Mononuclear cell (primary cell): ENCODE results near the gene FLT3. TPM values are rescaled to one million over a fixed set of nuclear protein-coding genes. Genes with fewer than 3 reads are reported as not detected.
"Not testable (repeated sequence)": the region's sequence is repeated elsewhere in the genome, so short reads cannot be mapped to it uniquely, and the experiment has no call there.

Experiments
- H3K27me3 ChIP-seq: 2 replicates; pipeline ENCODE4 v1.6.0; 2011; ENCODE audit warnings: low read length, control low read depth; ENCODE audit not compliant: insufficient read depth
- H3K4me1 ChIP-seq: 2 replicates; pipeline ENCODE4 v1.5.1; 2011; ENCODE audit warnings: mild to moderate bottlenecking, low read length, control low read depth; ENCODE audit not compliant: insufficient read depth
- H3K4me3 ChIP-seq: 2 replicates; pipeline ENCODE4 v1.5.1; 2011; ENCODE audit warnings: mild to moderate bottlenecking, low read length, moderate library complexity
- H3K9me3 ChIP-seq: 2 replicates; pipeline ENCODE4 v1.5.1; 2011; ENCODE audit warnings: low read depth, mild to moderate bottlenecking, control low read depth, low read length
- total RNA-seq: library from RNA; depleted of rRNA; stranded (reverse); fragments of >200 nt; gene quantifications from one replicate; pipeline ENCODE4 v1.2.3, GENCODE V29; 2012

FLT3 gene
- total RNA-seq, 1 donor = 4.3 TPM

GRCh38 chr13:28010046-28010445 is 90.3 kb downstream of the FLT3 start:
- Histone ChIP-seq H3K4me3 (no peak overlapping the region), H3K27me3 (no peaks in the 10 kb centered on the region), H3K9me3 (no peaks in the 10 kb centered on the region), H3K4me1 (no peaks in the 10 kb centered on the region)

DNA sequence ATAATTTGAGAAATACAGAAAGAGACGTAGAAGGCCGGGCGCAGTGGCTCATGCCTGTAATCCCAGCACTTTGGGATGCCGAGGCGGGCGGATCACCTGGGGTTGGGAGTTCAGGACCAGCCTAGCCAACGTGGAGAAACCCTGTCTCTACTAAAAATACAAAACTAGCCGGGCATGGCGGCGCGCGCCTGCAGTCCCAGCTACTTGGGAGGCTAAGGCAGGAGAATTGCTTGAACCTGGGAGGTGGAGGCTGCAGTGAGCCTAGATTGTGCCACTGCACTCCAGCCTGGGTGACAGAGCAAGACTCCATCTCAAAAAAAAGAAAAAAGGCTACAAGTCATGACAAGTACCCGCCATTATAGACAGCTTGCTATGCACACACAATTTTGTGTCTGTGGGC is 95.4 kb downstream of the FLT3 start:
- H3K4me3 ChIP-seq, H3K4me1 ChIP-seq, H3K9me3 ChIP-seq, H3K27me3 ChIP-seq: not testable (repeated sequence)

- no peaks in the 10 kb centered on the region for H3K9me3 ChIP-seq
- no peaks in the 10 kb centered on the region for H3K4me1 ChIP-seq
- no peak overlapping the region for H3K4me3 ChIP-seq
- H3K27me3 ChIP-seq = no peaks in the 10 kb centered on the region
These were observed 97.3 kb downstream of the FLT3 start for GRCh38 chr13:28002886-28003698.

GRCh38 chr13:28001837-28002473 is 98.4 kb downstream of the FLT3 start:
- Histone ChIP-seq H3K27me3 (no peaks in the 10 kb centered on the region), H3K4me1 (no peaks in the 10 kb centered on the region), H3K9me3 (no peaks in the 10 kb centered on the region), H3K4me3 (no peak overlapping the region)

DNA sequence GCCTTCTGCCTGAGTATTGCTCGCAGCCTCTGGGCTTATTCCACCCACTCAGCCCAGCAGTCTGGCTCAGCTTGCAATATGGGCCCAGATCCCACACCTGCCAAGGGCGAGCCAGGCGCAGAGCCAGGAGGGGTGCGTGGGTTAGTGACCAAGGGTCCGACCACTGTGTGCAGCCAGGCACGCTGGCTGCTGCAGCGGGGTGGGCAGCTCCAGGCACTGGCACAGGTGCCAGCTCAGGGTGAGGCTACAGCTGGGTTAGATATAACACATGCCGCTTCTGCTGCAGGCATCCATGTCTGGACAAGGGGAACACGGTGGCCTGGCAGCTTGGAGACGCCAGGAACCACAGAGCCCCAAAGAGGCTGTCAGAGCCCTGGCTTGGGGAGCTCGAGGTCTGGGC is 99.3 kb downstream of the FLT3 start:
- H3K4me1 ChIP-seq = no peaks in the 10 kb centered on the region
- H3K9me3 ChIP-seq = no peaks in the 10 kb centered on the region
- no peaks in the 10 kb centered on the region for H3K27me3 ChIP-seq
- no peak overlapping the region for H3K4me3 ChIP-seq

DNA sequence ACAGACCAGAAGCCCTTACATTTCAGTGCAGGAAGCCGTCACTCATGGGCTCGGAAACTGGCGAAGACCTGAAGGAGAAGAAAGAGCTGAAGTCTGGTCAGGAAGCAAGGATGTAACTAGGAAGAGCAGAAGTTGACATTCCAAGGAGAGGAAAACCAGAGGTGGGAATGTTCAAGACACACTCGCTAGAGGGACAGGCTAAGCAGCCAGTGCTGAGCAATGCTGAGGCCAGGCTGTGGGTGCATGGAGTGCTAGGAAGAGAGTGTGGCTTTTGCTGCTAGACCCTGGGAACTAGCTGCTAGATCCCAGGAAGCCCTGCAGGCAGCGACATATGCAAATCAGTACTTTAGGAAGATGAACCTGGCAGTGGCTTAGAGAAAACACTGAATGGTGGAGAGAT is 99.8 kb downstream of the FLT3 start:
- no peaks in the 10 kb centered on the region for H3K27me3 ChIP-seq
- H3K4me1 ChIP-seq = no peaks in the 10 kb centered on the region
- no peak overlapping the region for H3K4me3 ChIP-seq
- H3K9me3 ChIP-seq = no peaks in the 10 kb centered on the region

- no peak overlapping the region for H3K4me3 ChIP-seq
- no peaks in the 10 kb centered on the region for H3K4me1 ChIP-seq
- no peaks in the 10 kb centered on the region for H3K27me3 ChIP-seq
- no peaks in the 10 kb centered on the region for H3K9me3 ChIP-seq
These were observed 102.4 kb downstream of the FLT3 start for GRCh38 chr13:27997904-27998522.

DNA sequence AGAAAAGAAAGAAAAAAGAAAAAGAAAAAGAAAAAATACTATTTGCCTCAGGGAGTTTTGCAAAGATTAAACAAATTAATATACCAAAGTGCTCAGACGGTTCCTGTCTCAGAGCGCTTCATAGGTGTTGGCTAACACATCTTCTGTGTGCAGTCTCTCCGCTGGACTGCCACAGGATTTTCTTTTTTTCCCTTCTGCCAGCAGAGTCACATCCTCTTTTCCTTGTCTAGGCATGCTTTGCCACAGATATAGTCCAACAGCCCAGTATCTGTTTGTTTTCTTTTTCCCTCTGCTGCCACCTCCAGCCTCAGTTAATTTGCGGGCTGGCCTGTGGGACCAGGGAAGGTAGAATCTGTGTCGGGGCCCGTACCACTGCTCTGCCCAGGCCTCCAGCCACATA is 108.5 kb downstream of the FLT3 start:
- H3K9me3 ChIP-seq = no peaks in the 10 kb centered on the region
- H3K4me3 ChIP-seq = no peak overlapping the region

DNA sequence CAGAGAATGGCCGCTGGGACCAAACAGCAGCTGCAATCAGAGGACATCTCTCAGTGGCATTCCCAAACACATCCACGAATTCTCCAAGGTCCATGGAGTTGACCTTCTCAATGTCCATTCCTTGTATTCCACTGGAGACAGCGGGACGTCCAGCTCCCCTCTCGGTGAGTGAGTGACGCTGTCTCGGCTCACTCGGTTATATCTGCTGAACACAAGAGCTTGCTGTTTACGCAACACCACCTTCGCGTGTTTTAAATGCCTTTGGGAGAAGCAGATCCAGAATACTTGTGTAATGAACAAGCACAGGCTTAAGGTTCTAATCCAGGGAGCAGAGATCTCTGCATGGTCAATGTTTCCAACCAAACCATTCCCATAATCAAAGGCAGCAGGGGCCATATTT is 111.9 kb downstream of the FLT3 start, which contains the start of gene URAD:
TSS of gene URAD (minus strand) at position 174 of the 400 bp plus-strand sequence. CDS start at position 118, 56 bp downstream.
- Histone ChIP-seq H3K27me3 (peaks cover 7% of the 10 kb centered on the region), H3K4me3 (no peak within 1 kb of the TSS), H3K9me3 (no peaks in the 10 kb centered on the region), H3K4me1 (no peaks in the 10 kb centered on the region)

More for the DNA sequence above, 108.5 kb downstream of the FLT3 start:
- Histone ChIP-seq H3K27me3 (no peaks in the 10 kb centered on the region), H3K4me1 (no peaks in the 10 kb centered on the region)

GRCh38 chr13:27985600-27985999 is 114.8 kb downstream of the FLT3 start:
- peaks cover 4% of the 10 kb centered on the region for H3K4me1 ChIP-seq
- no peak overlapping the region for H3K4me3 ChIP-seq

GRCh38 chr13:27982361-27982760 is 118.0 kb downstream of the FLT3 start:
- Histone ChIP-seq H3K4me1 (peaks cover 15% of the 10 kb centered on the region), H3K9me3 (no peaks in the 10 kb centered on the region), H3K4me3 (no peak overlapping the region), H3K27me3 (peaks cover 64% of the 10 kb centered on the region)

More at GRCh38 chr13:27985600-27985999, 114.8 kb downstream of the FLT3 start:
- Histone ChIP-seq H3K9me3 (no peaks in the 10 kb centered on the region), H3K27me3 (peaks cover 35% of the 10 kb centered on the region)

- Histone ChIP-seq H3K27me3 (peaks cover 76% of the 10 kb centered on the region), H3K9me3 (no peaks in the 10 kb centered on the region), H3K4me3 (no peak overlapping the region)
These were observed 119.2 kb downstream of the FLT3 start for GRCh38 chr13:27981006-27981708.

GRCh38 chr13:27980280-27980998 is 119.9 kb downstream of the FLT3 start:
- H3K4me1 ChIP-seq = peaks cover 19% of the 10 kb centered on the region
- no peaks in the 10 kb centered on the region for H3K9me3 ChIP-seq
- peaks cover 84% of the 10 kb centered on the region for H3K27me3 ChIP-seq
- no peak overlapping the region for H3K4me3 ChIP-seq

More at GRCh38 chr13:27981006-27981708, 119.2 kb downstream of the FLT3 start:
- H3K4me1 ChIP-seq = peaks cover 15% of the 10 kb centered on the region

GRCh38 chr13:27979765-27980279 is 120.6 kb downstream of the FLT3 start:
- Histone ChIP-seq H3K4me1 (peaks cover 19% of the 10 kb centered on the region), H3K9me3 (no peaks in the 10 kb centered on the region), H3K4me3 (no peak overlapping the region), H3K27me3 (peaks cover 90% of the 10 kb centered on the region)
